Smooth muscle cell (in vitro differentiated cells): ENCODE data around the gene GNPTG. TPM values are rescaled to one million over a fixed set of nuclear protein-coding genes. Genes with fewer than 3 reads are reported as not detected.

ENCODE experiments used
- DNase-seq: peaks from one replicate; lab custom pipeline; 2025; ENCODE audit not compliant: unreplicated experiment; lab: John Stamatoyannopoulos, UW
- H2AFZ ChIP-seq: fragments of 200-600 bp; sonication (generic); 2 replicates; pipeline ENCODE4 v1.6.0; 2016; ENCODE audit warnings: antibody characterized with exemption, low read depth, mild to moderate bottlenecking
- H3F3A ChIP-seq: fragments of 200-600 bp; sonication (generic); 2 replicates; pipeline ENCODE4 v1.6.0; 2017; ENCODE audit warnings: antibody characterized with exemption, low read depth
- H3K27ac ChIP-seq: fragments of 200-600 bp; sonication (generic); 2 replicates; pipeline ENCODE4 v1.5.1; 2016; ENCODE audit warnings: low read depth, mild to moderate bottlenecking
- H3K27me3 ChIP-seq: fragments of 200-600 bp; sonication (generic); 2 replicates; pipeline ENCODE4 v1.6.1; 2016; ENCODE audit warnings: low read depth, mild to moderate bottlenecking
- H3K36me3 ChIP-seq: fragments of 200-600 bp; sonication (generic); 2 replicates; pipeline ENCODE4 v1.5.1; 2016; ENCODE audit warnings: low read depth
- H3K4me1 ChIP-seq: fragments of 200-600 bp; sonication (generic); 2 replicates; pipeline ENCODE4 v1.5.1; 2016; ENCODE audit warnings: low read depth
- H3K4me2 ChIP-seq: fragments of 200-600 bp; sonication (generic); 2 replicates; pipeline ENCODE4 v1.6.0; 2016; ENCODE audit warnings: mild to moderate bottlenecking
- H3K4me3 ChIP-seq: fragments of 200-600 bp; sonication (generic); 2 replicates; pipeline ENCODE4 v1.5.1; 2016; ENCODE audit warnings: mild to moderate bottlenecking
- H3K79me2 ChIP-seq: fragments of 200-600 bp; sonication (generic); 2 replicates; pipeline ENCODE4 v1.6.0; 2016; ENCODE audit warnings: low read depth, mild to moderate bottlenecking
- H3K9ac ChIP-seq: fragments of 200-600 bp; sonication (generic); 2 replicates; pipeline ENCODE4 v1.6.0; 2016; ENCODE audit warnings: low read depth
- H3K9me3 ChIP-seq: fragments of 200-600 bp; sonication (generic); replicated peaks from 2 replicates; pipeline ENCODE4 v1.5.1; 2016; ENCODE audit warnings: low read depth
- H4K20me1 ChIP-seq: fragments of 200-600 bp; sonication (generic); 2 replicates; pipeline ENCODE4 v1.6.0; 2016; ENCODE audit warnings: low read depth
- CTCF ChIP-seq: fragments of 200-600 bp; sonication (generic); IDR thresholded peaks from 2 replicates; pipeline ENCODE4 v1.5.1; 2017; ENCODE audit warnings: borderline replicate concordance, mild to moderate bottlenecking, antibody characterized with exemption; ENCODE audit not compliant: insufficient read depth, poor library complexity, severe bottlenecking
- WGBS: methylation state at CpG from one replicate; pipeline ENCODE4 v1.1.7; 2016; ENCODE audit warnings: low lambda C conversion rate; 5-methylcytosine and 5-hydroxymethylcytosine counted together
- polyA plus RNA-seq: library from polyadenylated mRNA; unstranded; fragments of >200 nt; fragmentation: Nextera tagmentation; extraction: Ambion mirVana; gene quantifications from 2 replicates; pipeline ENCODE4 v1.2.1, GENCODE V29; 2016
- total RNA-seq: library from RNA; depleted of rRNA; stranded (reverse); fragments of >200 nt; gene quantifications from 2 replicates; pipeline ENCODE4 v1.2.3, GENCODE V29; 2014

GNPTG gene
- total and polyA plus RNA-seq, 2 experiments from 2014 or later, result 28.0 to 73.3 TPM

- DNase-seq, result no peak
- Histone ChIP-seq H3F3A (no peaks in the 10 kb centered on the region), H3K36me3 (no peaks in the 10 kb centered on the region), H3K4me1 (no peaks in the 10 kb centered on the region), H3K79me2 (peaks cover 46% of the 10 kb centered on the region), H2AFZ (no peak overlapping the region), H3K27ac (no peak overlapping the region), H3K27me3 (no peaks in the 10 kb centered on the region), H3K9me3 (no peaks in the 10 kb centered on the region), H3K9ac (no peak overlapping the region), H4K20me1 (peaks cover 72% of the 10 kb centered on the region), H3K4me2 (no peak overlapping the region), H3K4me3 (no peak overlapping the region)
- WGBS, result 90% methylated on average over 19 of the region's 19 CpGs
- TF ChIP-seq CTCF, result no peak
Measured at GRCh38 chr16:1357906-1358566, 6.3 kb downstream of the GNPTG start.

GRCh38 chr16:1361685-1362360 lies 10.1 kb downstream of the GNPTG start:
- Histone ChIP-seq H4K20me1 (peaks cover 53% of the 10 kb centered on the region), H3K4me3 (no peak overlapping the region), H2AFZ (no peak overlapping the region), H3K79me2 (peaks cover 14% of the 10 kb centered on the region), H3K9ac (no peak overlapping the region), H3K9me3 (no peaks in the 10 kb centered on the region), H3K27ac (no peak overlapping the region), H3K4me2 (no peak overlapping the region), H3F3A (no peaks in the 10 kb centered on the region), H3K27me3 (no peaks in the 10 kb centered on the region), H3K36me3 (no peaks in the 10 kb centered on the region), H3K4me1 (no peaks in the 10 kb centered on the region)
- no peak for TF ChIP-seq CTCF
- no peak for DNase-seq
- over 99% methylated on average over 37 of the region's 43 CpGs for WGBS

- H3K4me1 ChIP-seq, result no peaks in the 10 kb centered on the region
- DNase-seq, result no peak
- 94% methylated on average over 11 of the region's 11 CpGs for WGBS
Measured at GRCh38 chr16:1362807-1363206, 11.1 kb downstream of the GNPTG start.

More at GRCh38 chr16:1362807-1363206, 11.1 kb downstream of the GNPTG start:
- H3K27ac ChIP-seq, result no peak overlapping the region
- no peak overlapping the region for H2AFZ ChIP-seq
- no peaks in the 10 kb centered on the region for H3K9me3 ChIP-seq
- no peaks in the 10 kb centered on the region for H3K36me3 ChIP-seq
- H3K27me3 ChIP-seq, result no peaks in the 10 kb centered on the region
- peaks cover 45% of the 10 kb centered on the region for H4K20me1 ChIP-seq
- H3F3A ChIP-seq, result no peaks in the 10 kb centered on the region
- H3K4me2 ChIP-seq, result no peak overlapping the region
- no peak overlapping the region for H3K9ac ChIP-seq
- H3K4me3 ChIP-seq, result no peak overlapping the region
- peaks cover 14% of the 10 kb centered on the region for H3K79me2 ChIP-seq
- no peak for TF ChIP-seq CTCF
